Transverse colon (tissue), 4 donors: ENCODE data around the gene C12orf75.
A peak's percentile ranks its signal among the peaks of the same experiment; 100 is the strongest.

Experiments
- CTCF ChIP-seq, 5 experiments: fragments of 200-600 bp in 3 of 5; fragments of 450-650 bp in 2 of 5; sonication (generic) in 3 of 5; IDR thresholded peaks; 1 replicate in 2 of 5; 2 replicates in 3 of 5; pipeline ENCODE4 v1.5.1; 2016 to 2017; ENCODE audit warnings: antibody characterized with exemption in 5 of 5, inconsistent platforms in 3 of 5, mild to moderate bottlenecking in 2 of 5, moderate library complexity in 1 of 5
- POLR2AphosphoS5 ChIP-seq, 3 donors: sonication (generic); formaldehyde crosslinking; IDR thresholded peaks; one replicate each; pipeline ENCODE4 v1.6.1; 2016; ENCODE audit warnings: antibody characterized with exemption in 3 of 3

GRCh38 chr12:105420659-105421240, 90.3 kb downstream of the C12orf75 start:
- TF ChIP-seq CTCF (IDR thresholded peaks at IDR 0.05) = peak; percentile 84 to 91 (median 90)
- no peak for TF ChIP-seq POLR2AphosphoS5 (IDR thresholded peaks at IDR 0.05)
